Sigmoid colon (tissue), 7 donors: ENCODE measurements around the gene WNT5A. TPM values are rescaled to one million over a fixed set of nuclear protein-coding genes. Genes with fewer than 3 reads are reported as not detected.

Experiments
- DNase-seq: peaks from one replicate; pipeline ENCODE4 v3.0.0-alpha.2; 2019
- H3K27ac ChIP-seq, 4 donors: fragments of 200-600 bp; sonication (generic); one replicate each; pipeline ENCODE4 v1.5.1; 2016 to 2019; ENCODE audit warnings: mild to moderate bottlenecking in 1 of 4
- H3K27me3 ChIP-seq, 3 donors: fragments of 200-600 bp; sonication (generic); one replicate each; pipeline ENCODE4 v1.5.1; 2019; ENCODE audit warnings: mild to moderate bottlenecking in 1 of 3
- H3K36me3 ChIP-seq, 4 donors: fragments of 200-600 bp; sonication (generic); one replicate each; pipeline ENCODE4 v1.5.1; 2016 to 2019
- H3K4me1 ChIP-seq, 4 donors: fragments of 200-600 bp; sonication (generic); one replicate each; pipeline ENCODE4 v1.5.1; 2017 to 2019
- H3K4me3 ChIP-seq, 4 donors: fragments of 200-600 bp; sonication (generic); one replicate each; pipeline ENCODE4 v1.5.1; 2017 to 2019; ENCODE audit warnings: mild to moderate bottlenecking in 2 of 4, moderate library complexity in 1 of 4
- H3K9me3 ChIP-seq, 4 donors: fragments of 200-600 bp in 3 of 4; sonication (generic) in 3 of 4; one replicate each; pipeline versions ENCODE4 v1.5.1 to v1.6.1; 2013 to 2019
- EP300 ChIP-seq, 4 donors: sonication (generic); formaldehyde crosslinking; IDR thresholded peaks; one replicate each; pipeline ENCODE4 v1.6.1; 2017; ENCODE audit warnings: antibody characterized with exemption in 4 of 4
- POLR2A ChIP-seq, 2 donors: fragments of 450-650 bp; IDR thresholded peaks; one replicate each; pipeline ENCODE4 v1.6.1; 2016; ENCODE audit warnings: antibody characterized with exemption in 2 of 2, mild to moderate bottlenecking in 2 of 2, moderate library complexity in 2 of 2
- POLR2AphosphoS5 ChIP-seq, 4 donors: sonication (generic); formaldehyde crosslinking; IDR thresholded peaks; one replicate each; pipeline ENCODE4 v1.6.1; 2017; ENCODE audit warnings: antibody characterized with exemption in 4 of 4
- WGBS, 2 donors: extraction: QIAGEN DNeasy Blood & Tissue Kit; methylation state at CpG; one replicate each; pipeline ENCODE4 v1.1.7; 2013; 5-methylcytosine and 5-hydroxymethylcytosine counted together
- intact Hi-C: fragments of 100-400 bp; cut with DNase I; formaldehyde crosslinking; loops from one replicate; pipeline ENCODE4 v1.15.1; 2023
- polyA plus RNA-seq, 3 donors: library from polyadenylated mRNA; stranded (reverse); fragments of 200-250 nt; gene quantifications; one replicate each; pipeline ENCODE4 v1.2.3, GENCODE V29; 2013
- total RNA-seq, 4 donors: library from RNA; depleted of rRNA; stranded (reverse); fragments of >200 nt; gene quantifications; one replicate each; pipeline ENCODE4 v1.1.0, GENCODE V29; 2016
- TF ChIP-seq, protein P1 (sequence below), 4 experiments: fragments of 450-650 bp in 3 of 4; fragments of 200-600 bp in 1 of 4; IDR thresholded peaks; one replicate each; pipeline ENCODE4 v1.5.1; 2016 to 2019; ENCODE audit warnings: antibody characterized with exemption in 4 of 4, mild to moderate bottlenecking in 3 of 4, moderate library complexity in 2 of 4
- donor health status: healthy with polysubstance abuse.
- donor health status: Bipolar disorder and iron deficiency.
- donor health status: healthy.

WNT5A gene
- total and polyA plus RNA-seq, 7 donors, result under 0.01 to 11.9 (median 3.9) TPM

DNA sequence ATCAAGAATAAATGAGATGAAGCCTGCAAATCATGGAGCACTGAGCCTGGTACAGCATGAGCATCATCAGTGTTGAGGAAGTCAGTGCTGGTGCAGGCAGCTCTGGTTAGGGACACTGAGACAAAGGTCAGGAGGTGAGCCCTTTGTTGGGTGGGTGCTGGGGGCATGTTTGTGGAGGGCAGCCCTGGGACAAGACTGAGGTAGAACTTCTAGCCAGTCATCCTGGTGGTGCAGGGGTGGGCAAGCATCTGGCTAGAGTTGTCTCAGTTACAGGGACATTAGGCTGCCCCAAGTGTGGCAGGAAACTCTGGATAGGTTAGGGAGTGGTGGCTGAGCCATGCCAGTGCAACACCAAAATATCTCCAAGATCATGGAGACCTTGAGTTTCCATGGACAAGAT is 27.3 kb downstream of the WNT5A start:
- Histone ChIP-seq H3K9me3 (no peaks in the 10 kb centered on the region), H3K36me3 (no peaks in the 10 kb centered on the region), H3K4me3 (no peak overlapping the region), H3K27ac (no peak overlapping the region), H3K4me1 (no peaks in the 10 kb centered on the region), H3K27me3 (no peaks in the 10 kb centered on the region)
- TF ChIP-seq POLR2A (IDR thresholded peaks at IDR 0.05), result no peak
- no peak for DNase-seq
- intact Hi-C loops, result no loop called here

DNA sequence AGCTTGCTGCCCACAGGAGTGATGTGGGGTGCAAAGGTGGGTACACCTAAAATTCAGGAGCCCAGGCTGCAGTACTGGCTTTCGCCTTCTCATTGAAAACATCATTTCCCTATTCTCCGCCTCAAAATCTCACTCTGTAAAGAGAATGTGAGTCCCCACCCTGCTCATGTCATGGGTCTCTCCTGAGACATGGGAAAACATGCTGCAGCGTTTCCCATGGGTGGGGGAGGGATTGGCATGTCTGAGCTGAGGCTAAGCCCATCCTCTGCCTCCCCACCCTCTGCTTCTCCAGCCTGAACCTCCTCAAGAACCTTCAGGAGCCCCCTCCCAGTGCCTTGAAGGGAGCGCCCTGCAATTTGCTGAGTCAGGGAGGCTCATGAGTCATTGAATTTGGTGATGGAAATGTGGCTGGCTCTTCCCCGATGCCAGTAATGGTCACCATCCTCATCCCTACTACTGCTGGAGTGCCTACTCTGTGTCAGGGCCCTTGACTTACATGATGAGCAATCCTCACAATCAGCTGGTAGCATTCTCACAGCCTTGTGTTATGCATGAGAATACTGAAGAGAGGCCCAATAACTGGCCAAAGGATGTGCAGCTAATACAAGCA is 28.8 kb downstream of the WNT5A start:
- no peaks in the 10 kb centered on the region for H3K36me3 ChIP-seq
- TF ChIP-seq, protein P1, sequence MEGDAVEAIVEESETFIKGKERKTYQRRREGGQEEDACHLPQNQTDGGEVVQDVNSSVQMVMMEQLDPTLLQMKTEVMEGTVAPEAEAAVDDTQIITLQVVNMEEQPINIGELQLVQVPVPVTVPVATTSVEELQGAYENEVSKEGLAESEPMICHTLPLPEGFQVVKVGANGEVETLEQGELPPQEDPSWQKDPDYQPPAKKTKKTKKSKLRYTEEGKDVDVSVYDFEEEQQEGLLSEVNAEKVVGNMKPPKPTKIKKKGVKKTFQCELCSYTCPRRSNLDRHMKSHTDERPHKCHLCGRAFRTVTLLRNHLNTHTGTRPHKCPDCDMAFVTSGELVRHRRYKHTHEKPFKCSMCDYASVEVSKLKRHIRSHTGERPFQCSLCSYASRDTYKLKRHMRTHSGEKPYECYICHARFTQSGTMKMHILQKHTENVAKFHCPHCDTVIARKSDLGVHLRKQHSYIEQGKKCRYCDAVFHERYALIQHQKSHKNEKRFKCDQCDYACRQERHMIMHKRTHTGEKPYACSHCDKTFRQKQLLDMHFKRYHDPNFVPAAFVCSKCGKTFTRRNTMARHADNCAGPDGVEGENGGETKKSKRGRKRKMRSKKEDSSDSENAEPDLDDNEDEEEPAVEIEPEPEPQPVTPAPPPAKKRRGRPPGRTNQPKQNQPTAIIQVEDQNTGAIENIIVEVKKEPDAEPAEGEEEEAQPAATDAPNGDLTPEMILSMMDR (IDR thresholded peaks at IDR 0.05), result no peak
- no peak for TF ChIP-seq EP300 (IDR thresholded peaks at IDR 0.05)
- TF ChIP-seq POLR2A (IDR thresholded peaks at IDR 0.05), result no peak
- no peak for TF ChIP-seq POLR2AphosphoS5 (IDR thresholded peaks at IDR 0.05)
- no peaks in the 10 kb centered on the region for H3K9me3 ChIP-seq
- no peaks in the 10 kb centered on the region for H3K4me1 ChIP-seq
- DNase-seq, result no peak
- intact Hi-C loops, result no loop called here
- H3K27me3 ChIP-seq, result no peaks in the 10 kb centered on the region
- no peak overlapping the region for H3K27ac ChIP-seq
- 72 to 76% methylated on average over 5 of the region's 5 CpGs for WGBS, 2 donors
- H3K4me3 ChIP-seq, result no peak overlapping the region

DNA sequence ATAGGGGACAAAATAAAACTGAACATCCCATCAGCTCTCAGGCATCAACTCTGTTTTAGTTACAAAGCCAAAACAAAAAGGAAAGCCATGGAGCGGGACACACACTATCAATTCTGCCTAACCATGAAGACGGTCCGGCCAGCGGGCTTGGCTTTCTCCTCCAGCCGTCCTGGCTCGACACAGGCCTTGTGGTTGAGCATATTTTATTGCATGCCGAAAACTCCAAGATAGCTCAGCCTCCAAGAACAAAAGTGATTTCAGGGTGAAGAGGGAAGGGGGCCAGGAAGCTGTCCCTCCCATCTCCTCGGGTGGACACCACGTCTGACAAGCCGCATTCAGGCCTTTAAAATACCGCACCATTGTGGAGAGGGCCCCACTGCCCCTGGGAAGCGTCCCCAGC is 31.2 kb downstream of the WNT5A start:
- no peaks in the 10 kb centered on the region for H3K27me3 ChIP-seq
- H3K36me3 ChIP-seq, result no peaks in the 10 kb centered on the region
- intact Hi-C loops, result no loop called here
- no peak for DNase-seq
- 88 to 90% methylated on average over 12 of the region's 12 CpGs for WGBS, 2 donors
- H3K27ac ChIP-seq, result no peak overlapping the region
- TF ChIP-seq POLR2AphosphoS5 (IDR thresholded peaks at IDR 0.05) (no peak), POLR2A (IDR thresholded peaks at IDR 0.05) (no peak), EP300 (IDR thresholded peaks at IDR 0.05) (no peak)
- TF ChIP-seq, protein P1 (IDR thresholded peaks at IDR 0.05), result no peak
- no peaks in the 10 kb centered on the region for H3K4me1 ChIP-seq
- H3K4me3 ChIP-seq, result no peak overlapping the region
- H3K9me3 ChIP-seq, result no peaks in the 10 kb centered on the region

DNA sequence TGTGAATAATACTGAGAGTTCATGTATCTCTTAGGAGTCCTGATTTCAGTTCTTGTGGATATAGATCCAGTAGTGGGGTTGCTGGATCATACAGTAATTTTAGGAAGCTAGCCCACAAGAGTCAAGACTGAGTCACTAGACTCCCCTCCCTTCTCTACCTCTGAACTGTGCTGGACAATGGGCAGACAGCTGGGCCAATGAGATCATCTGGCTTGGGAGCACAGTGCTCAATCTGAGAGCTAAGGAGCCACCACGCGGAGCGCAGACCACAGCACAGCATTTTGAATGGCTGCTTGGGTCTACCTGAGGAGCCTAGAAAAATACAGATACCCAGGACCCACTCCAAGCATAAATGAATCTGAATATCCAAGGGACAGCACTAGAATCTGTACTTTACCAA is 32.5 kb downstream of the WNT5A start:
- Histone ChIP-seq H3K4me1 (no peaks in the 10 kb centered on the region), H3K4me3 (no peak overlapping the region), H3K27ac (no peak overlapping the region), H3K9me3 (no peaks in the 10 kb centered on the region), H3K36me3 (no peaks in the 10 kb centered on the region), H3K27me3 (no peaks in the 10 kb centered on the region)
- TF ChIP-seq, protein P1 (IDR thresholded peaks at IDR 0.05), result no peak
- TF ChIP-seq POLR2AphosphoS5 (IDR thresholded peaks at IDR 0.05), result no peak
- no peak for TF ChIP-seq POLR2A (IDR thresholded peaks at IDR 0.05)
- TF ChIP-seq EP300 (IDR thresholded peaks at IDR 0.05), result no peak
- no peak for DNase-seq
- intact Hi-C loops, result no loop called here
- WGBS, 2 donors, result 58 to 61% methylated on average over 3 of the region's 3 CpGs

DNA sequence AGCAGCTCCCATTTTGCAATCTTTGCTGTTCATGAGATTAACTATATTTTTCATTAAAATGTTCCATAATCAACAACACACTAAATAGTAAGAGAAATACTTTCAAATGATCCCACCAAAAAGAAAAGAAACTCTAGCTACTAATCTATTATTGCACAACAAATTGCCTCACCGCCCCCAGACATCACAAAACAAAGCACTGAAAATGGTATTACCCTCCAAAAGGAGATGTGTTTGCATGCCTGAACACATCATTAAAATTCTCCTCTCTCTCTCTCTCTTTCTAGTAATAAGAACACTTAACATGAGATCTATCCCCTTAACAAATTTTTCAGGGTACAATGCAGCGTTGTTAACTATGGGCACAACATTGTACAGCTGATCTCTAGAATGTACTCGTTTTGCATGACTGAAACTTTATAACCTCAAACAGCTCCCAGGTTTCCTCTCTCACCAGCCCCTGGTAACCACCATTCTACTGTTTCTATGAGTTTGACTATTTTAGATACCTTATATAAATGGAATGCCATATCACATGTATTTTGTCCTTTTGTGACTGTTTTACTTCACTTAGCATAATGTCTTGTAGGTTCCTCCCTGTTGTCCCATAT is 33.1 kb downstream of the WNT5A start:
- intact Hi-C loops, result no loop called here
- Histone ChIP-seq H3K9me3 (no peaks in the 10 kb centered on the region), H3K27ac (no peak overlapping the region), H3K4me3 (no peak overlapping the region), H3K36me3 (no peaks in the 10 kb centered on the region), H3K27me3 (no peaks in the 10 kb centered on the region), H3K4me1 (no peaks in the 10 kb centered on the region)
- TF ChIP-seq POLR2A (IDR thresholded peaks at IDR 0.05) (no peak), POLR2AphosphoS5 (IDR thresholded peaks at IDR 0.05) (no peak), EP300 (IDR thresholded peaks at IDR 0.05) (no peak)
- TF ChIP-seq, protein P1 (IDR thresholded peaks at IDR 0.05), result no peak
- DNase-seq, result no peak
- 76 to 87% methylated on average over 3 of the region's 3 CpGs for WGBS, 2 donors
